ENCODE measurements around the gene TUBA1A.
A peak's percentile ranks its signal among the peaks of the same experiment; 100 is the strongest.
"Not testable (repeated sequence)": the region's sequence is repeated elsewhere in the genome, so short reads cannot be mapped to it uniquely, and the experiment has no call there.

Gene TUBA1A

DNA sequence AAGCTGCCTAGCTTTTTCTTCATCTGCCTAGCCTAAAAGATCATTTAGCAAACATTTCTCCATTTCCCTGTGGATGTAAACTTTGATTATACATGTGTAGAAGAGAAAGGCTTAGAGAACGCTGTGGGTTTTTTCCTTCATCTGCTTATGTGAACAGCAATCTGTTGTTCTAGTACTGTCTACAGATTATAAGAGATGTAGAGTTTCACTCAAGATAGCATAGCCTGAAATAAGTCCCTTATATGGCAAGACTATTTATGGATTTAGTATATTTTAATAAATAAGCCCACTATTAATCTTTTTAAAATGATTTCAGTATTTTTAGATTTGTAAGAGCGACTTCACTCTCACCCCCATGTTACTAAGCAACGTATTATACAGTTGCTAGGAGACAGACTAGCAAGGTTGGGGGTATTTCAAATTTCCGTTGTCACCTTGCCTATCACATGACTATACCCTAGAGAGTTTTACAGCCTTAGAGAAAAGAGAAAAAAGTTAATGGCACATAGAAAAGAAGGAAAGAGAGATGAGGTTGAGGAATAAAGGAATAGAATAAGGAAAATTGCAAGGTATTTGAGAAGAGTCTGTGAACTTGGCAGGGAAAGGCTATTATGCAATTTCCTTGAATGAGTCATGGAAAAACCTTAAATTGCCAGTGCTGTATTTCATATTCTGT, 12.2 kb upstream of the TUBA1A start:
- no peak for DNase-seq

DNA sequence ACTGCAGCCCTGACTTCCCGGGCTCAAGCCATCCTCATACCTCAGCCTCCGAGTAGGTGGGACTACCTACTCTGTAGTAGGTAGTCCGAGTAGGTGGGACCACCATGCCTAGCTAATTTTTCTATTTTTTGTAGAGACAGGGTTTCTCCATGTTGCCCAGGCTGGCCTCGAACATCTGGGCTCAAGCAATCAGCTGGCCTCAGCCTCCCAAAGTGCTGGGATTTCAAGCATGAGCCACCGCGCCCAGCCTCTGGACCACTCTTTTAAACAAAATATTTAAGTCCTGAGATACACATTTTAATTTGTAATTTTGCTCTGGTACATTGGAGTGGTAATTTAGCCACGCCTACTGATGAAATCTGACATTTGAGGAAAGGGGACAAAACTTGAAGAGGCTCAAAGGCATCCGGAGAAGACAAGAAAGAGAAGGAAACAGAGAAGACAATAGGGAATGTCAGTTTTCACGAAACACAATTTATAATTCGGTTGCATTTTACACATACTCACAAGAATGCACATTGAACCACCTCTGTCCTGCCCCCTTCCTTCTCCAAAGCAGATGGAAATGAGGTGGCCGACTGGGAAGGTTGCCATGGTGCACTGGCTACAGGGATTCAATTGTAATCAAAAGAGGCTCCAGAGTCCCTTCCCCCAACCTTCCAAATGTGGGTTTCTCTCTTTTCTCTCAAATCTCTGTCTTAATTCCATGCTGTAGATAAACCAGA, 9.7 kb upstream of the TUBA1A start:
- no peak for DNase-seq

DNA sequence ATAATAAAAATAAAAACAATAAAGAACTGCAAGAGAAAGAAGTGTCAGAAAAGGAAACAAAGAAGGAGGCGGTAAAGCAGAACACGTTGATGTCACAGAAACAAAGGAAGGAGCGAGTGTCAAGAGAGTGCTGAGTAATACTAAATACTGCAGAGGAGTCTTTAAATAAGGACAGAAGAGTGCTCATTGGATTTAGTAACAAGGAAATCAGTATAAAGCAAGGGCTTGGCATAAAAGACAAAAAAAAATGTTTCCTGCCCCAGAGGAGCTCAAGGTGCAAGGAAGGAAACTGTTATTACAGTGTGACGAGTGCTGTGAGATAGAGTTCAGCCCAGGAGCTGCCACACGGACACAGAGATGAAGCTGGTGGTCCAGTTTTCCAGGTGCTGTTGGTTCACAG, 8.4 kb upstream of the TUBA1A start:
- no peak for DNase-seq

DNA sequence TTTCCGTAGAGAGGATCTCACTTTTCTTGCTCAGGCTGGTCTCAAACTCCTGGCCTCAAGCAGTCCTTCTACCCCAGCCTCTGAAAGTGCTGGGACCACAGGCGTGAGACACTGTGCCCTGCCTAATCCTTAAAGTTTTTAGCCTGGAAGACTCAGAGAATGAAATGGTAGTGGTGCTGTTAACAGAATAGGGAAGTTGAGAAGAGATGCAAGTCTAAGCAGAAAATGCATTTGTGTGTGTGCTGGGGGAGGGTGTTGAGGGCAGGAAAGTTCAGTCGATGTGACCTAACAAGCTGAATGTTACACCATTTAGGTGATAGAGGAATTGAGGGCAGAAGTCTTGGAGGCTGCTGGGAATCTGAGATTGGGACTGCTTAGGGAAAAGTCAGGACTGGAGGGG, 6.9 kb upstream of the TUBA1A start:
- no peak for DNase-seq

DNA sequence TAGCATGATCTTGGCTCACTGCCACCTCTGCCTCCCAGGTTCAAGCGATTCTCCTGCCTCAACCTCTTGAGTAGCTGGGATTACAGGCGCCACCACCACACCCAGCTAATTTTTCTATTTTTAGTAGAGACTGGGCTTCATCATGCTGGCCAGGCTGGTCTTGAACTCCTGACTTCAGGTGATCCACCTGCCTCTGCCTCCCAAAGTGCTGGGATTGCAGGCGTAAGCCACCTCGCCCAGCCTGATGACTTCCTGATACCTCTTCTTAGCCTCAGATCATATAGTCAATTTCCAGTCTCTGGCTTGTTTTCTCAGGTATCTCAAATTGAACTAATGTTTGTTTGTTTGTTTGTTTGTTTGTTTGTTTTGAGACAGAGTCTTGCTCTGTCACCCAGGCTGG, 4.9 kb upstream of the TUBA1A start:
- not testable (repeated sequence) for DNase-seq

DNA sequence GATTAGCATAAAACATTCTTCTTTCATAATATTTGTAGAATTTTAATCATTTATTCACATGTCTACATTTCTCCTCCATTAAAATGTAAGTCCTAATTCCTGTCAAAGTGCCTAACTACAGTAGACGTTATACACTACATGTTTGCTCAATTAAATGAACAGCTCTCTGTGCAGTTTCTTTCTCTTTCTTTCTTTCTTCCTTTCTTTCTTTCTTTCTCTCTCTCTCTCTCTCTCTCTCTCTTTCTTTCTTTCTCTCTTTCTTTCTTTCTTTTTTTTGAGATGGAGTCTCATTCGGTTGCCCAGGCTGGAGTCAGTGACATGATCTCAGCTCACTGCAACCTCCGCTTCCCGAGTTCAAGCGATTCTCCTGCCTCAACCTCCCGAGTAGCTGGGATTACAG, 2.6 kb upstream of the TUBA1A start:
- not testable (repeated sequence) for DNase-seq

DNA sequence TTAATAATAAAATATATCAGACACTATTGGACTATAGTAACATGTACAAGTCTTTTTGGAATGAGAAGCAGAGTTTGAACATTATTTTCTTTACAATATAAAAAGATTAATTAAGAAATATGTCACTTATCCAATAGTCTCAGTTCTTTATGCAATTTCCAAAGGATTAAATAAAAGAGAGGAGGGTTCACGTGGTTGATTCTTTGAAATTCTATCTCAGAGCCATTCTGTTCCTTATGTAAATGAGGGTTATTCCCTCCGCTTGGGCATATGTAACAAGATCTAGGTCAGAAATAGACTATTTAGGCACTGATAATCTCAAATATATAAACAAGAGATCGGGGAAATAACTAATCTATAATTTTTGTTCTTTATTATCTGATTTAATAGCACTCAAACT, 2.1 kb upstream of the TUBA1A start:
- DNase-seq = no peak

DNA sequence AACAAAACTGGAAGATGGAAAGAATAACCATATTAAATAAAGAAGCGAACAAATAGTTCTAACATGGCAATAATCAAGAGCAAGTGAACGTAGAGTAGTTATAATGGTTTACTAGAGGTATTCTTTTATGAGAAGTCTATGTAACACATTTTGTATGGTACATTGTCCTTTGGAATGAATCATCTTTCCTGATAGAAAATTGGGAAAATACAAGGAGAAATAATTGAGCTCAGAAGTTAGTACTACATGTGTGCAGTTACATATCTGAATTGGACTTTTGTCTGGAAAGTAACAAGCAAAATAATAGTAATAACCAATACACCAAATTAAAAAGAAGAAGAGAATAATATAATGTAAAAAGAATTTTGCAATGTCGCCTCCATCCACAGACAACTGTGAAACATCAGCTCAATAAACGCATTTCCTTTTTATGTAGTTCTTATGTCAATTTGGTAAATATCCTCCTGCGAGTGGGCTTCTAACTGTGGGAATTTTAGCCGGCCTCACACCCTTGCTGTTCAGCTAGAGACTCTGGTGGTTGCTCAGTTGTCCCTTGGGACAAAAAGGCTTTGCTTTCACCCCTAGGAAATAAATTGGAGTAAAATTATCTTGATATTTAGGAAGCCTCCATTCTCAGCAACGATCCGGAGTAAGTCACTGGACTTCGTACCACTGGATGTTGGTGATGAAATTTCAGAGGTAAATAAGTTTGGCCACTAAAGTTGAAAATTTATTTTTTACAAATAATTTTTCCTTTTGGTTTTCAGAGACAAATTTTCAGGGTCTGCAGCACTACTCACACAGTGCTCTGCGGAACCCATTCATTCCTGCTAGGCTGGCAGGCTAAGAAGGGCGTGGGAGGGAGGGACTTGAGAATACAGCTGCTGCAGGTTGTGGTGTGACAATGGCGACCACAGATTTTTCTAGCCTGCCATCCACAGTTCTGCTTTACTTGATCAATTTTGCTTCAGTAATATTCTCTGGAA, 1.1 kb upstream of the TUBA1A start:
- no peak for DNase-seq

DNA sequence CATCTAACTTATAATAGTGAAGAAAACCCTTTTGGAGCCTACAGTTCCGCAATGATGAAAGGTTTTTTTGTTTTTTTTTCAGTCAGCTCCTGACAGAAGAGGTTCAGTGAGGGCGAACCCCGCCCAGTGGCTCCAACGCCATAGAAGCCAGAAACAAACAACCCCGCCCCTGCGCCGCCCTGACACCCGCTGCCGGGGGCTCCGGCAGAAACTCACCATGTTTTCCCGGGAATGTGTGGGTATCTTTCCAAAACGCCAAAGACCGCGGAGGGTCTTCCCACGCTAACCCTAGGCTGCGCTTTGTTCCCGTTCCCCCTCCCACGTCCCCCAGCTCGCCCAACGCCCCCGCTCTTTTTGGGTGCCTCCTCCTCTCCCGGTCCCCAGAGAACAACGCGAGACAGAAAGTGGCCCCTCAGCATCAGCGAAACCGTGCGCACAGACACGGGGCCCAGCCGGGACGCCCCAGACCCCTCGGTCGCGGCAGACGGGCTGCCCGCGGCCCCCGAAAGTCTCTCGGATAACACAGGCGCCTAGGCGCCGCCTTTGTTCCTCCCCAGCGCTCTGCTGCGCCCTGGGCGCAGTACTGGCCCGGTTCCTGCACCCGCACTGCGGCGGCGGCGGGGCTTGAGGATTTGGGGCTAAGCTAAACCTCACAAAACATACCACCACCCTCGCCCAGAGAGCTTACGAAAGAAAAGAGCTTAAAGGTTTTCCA, 522 bp downstream of the TUBA1A start:
- peak; percentile 84 for DNase-seq

DNA sequence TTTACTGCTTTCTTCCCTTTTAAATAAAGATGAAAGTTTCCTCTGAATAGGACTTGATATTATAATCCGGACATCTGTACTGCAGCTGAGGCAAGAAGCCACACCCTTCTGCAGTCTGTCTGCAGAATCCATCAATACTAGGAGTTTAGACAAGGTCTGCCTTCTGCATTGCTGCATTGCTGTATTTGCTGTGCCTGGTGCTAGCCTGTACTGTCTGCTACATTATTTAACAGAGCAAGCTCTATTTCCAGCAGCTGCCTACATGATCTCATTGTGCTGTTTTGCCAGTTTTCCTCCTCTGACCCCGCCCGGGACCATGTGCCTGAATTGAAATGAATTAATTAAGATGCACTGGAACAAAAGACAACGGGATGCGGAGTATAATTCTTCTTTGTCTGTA, 1.7 kb downstream of the TUBA1A start:
- no peak for DNase-seq

DNA sequence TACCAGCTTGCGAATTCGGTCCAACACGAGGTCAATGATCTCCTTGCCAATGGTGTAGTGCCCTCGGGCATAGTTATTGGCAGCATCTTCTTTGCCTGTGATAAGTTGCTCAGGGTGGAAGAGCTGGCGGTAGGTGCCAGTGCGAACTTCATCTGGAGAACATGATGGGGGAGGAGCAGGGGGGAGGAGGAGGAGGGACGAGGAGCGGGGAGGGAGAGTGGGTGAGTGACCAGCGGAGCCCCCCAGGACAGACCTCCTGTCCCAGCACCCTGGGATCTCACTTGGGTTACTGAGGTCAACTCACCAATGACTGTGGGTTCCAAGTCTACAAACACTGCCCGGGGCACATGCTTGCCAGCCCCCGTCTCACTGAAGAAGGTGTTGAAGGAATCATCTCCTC, 2.6 kb downstream of the TUBA1A start:
- not testable (repeated sequence) for DNase-seq

DNA sequence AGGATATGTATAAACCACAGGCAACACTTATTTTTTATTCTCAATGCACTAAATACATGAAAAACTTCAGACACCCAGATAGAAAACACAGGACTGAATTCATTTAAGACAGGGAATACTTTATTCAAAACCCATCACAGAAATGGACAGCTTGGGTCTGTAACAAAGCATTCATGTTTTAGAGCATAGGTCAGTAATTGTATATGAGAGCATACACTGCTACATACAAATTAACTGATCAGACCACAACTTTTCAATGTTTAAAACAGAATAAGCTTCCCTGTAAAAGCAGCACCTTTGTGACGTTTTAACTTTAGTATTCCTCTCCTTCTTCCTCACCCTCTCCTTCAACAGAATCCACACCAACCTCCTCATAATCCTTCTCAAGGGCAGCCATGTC, 4.2 kb downstream of the TUBA1A start:
- DNase-seq = not testable (repeated sequence)

DNA sequence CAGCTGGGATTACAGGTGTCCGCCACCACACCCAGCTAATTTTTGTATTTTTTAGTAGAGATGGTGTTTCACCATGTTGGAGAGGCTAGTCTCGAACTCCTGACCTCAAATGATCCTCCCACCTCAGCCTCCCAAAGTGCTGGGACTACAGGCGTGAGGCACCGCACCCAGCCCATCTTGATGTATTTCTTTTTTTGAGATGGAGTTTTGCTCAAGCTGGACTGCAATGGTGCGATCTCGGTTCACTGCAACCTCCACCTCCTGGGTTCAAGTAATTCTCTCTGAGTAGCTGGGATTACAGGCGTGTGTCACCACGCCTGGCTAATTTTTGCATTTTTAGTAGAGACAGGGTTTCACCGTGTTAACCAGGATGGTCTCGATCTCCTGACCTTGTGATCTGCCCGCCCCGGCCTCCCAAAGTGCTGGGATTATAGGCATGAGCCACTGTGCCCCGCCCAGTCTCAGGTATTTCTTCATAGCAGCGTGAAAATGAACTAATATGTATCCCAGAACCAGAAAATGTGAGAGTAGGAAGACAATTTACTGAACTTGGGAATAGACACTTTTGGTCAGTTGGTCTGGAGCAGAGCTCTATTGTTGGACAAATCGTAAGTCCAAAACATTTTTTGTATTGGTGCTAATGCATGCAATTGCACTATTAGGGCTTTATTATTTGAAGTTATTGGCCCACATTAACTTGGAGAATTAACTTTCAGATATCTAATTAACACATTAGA, 5.5 kb downstream of the TUBA1A start:
- DNase-seq = not testable (repeated sequence)

DNA sequence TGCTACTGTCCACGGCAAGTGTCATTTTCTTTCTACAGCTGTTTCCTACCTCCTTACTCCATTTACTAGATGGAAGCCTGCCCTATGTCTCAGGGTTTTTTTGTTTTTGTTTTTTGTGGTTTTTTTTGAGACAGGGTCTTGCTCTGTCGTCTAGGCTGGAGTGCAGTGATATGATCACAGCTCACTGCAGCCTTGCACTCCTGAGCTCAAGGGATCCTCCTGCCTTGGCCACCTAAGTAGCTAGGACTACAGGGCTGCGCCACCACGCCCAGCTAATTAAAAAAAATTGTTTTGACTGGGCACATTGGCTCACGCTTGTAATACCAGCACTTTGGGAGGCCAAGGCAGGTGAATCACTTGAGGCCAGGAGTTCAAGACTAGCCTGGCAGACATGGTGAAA, 14.7 kb downstream of the TUBA1A start:
- DNase-seq = no peak

DNA sequence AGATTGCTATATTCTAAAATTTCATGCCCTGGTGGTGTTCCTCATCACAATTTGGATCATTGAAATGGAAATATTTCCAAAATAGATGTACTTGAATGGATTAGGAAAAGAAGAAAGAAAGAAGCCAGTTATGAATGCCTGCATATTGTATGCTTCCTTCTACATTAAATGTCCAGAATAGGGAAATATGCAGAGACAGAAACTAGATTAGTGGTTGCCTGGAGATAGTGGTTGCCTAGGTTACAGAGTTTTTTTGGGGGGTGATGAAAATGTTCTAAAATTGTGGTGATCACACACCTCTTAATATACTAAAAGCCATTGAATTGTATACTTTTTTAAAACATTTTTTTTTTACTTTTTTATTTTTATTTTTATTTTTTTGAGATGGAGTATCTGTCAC, 18.0 kb downstream of the TUBA1A start:
- DNase-seq = no peak

DNA sequence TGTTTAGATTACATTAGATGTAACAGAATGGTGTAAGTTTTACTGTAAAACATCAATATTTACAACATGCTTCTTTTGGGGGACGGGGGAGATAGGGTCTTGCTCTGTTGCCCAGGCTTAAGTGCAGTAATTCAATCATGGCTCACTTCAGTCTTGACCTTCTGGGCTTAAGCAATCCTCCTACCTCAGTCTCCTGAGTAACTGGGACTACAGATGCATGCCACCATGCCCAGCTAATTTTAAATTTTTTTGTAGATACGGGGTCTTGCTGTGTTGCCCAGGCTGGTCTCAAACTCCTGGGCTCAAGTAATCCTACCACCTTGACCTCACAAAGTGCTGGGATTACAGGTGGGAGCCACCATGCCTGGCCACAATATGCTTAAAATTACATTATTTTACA, 23.8 kb downstream of the TUBA1A start:
- DNase-seq = no peak

DNA sequence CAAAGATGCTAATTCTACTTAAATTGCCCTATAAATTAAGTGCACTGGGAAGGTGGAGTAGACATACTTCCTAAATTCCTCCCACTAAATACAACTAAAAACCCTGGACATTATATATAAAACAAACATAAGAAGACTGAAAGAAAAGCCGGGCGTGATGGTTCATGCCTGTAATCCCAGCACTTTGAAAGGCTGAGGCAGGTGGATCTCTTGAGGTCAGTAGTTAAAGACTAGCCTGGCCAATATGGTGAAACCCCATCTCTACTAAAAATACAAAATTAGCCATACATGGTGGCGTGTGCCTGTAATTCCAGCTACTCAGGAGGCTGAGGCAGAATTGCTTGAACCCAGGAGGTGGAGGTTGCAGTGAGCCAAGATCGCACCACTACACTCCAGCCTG, 27.0 kb downstream of the TUBA1A start:
- not testable (repeated sequence) for DNase-seq

DNA sequence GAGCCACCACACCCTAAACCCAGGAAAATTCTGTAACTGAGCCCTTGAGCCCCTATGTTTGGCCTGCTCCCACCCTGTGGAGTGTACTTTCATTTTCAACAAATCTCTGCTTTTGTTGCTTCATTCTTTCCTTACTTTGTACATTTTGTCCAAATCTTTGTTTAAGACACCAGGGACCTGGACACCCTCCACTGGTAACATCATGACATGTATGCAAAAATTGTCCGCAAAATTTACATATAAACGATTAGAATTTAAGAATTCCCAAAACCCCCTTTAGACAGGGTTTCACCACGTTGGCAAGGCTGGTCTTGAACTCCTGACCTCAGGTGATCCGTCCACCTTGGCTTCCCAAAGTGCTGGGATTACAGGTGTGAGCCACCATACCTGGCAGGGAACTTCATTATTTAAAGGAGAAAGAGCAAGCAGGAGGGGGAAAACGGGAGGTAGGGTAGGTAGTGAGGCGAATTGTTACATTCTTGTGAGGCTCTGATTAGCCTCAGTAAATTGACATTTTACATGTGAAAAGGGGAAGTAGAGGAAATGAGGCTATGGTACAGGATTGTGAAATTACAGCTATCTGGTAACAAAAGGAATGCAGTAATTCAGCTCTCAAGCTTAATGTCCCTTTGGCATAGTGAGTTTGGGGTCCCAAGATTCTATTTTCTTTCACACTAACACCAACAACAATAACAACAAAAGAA, 27.6 kb downstream of the TUBA1A start:
- DNase-seq = no peak

DNA sequence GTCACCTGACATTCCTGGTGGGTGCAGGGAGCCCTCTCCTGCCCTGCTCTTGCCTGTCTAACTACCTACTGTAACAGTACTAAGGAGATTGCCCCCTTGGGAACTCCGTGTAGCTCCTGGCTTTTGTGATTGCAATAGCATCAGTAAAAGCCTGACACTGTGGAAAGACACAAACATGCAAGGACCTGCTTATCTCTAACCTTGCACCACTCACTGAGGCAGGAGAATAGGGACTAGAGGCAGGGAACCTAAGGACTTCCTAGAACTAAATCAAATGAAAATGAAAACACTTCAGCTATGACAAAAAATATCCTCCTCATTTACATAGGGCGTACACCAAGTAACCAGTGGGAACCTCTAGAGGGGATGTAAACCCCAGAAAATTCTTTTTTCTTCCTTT, 28.5 kb downstream of the TUBA1A start:
- no peak for DNase-seq

DNA sequence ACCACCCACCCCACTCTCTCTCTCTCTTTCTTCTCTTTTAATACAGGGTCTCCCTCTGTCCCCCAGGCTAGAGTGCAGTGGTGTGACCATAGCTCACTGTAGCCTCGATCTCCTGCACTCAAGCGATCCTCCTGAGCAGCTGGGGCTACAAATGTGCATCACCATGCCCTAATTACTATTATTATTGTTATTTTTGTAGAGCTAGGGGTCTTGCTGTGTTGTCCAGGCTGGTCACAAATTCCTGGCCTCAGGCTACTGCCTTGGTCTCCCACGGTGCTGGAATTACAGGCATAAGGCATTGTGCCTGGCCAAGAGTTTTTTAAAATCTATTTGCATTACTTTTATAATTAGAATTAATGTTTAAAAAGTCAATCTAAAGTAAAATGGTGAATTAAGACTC, 34.7 kb downstream of the TUBA1A start:
- no peak for DNase-seq

DNA sequence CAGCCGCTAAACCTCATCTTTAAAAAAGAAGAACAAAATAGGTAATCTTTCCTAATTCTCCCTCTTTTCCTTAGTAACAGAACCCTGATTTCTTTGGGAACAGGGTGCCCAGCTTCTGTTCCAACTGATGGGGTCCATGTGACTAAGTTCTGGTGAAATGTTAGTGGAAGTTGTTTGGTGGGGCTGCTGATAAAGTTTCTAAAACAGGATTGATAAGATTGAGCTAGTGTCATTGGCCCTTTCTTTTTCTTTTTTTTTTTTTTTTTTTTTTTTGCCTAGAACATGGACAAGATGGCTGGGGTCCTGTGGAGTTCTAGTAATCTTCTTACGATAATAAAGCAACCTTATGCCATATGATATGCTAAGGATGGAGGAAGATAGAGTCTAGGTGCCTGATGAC, 41.5 kb downstream of the TUBA1A start:
- no peak for DNase-seq

DNA sequence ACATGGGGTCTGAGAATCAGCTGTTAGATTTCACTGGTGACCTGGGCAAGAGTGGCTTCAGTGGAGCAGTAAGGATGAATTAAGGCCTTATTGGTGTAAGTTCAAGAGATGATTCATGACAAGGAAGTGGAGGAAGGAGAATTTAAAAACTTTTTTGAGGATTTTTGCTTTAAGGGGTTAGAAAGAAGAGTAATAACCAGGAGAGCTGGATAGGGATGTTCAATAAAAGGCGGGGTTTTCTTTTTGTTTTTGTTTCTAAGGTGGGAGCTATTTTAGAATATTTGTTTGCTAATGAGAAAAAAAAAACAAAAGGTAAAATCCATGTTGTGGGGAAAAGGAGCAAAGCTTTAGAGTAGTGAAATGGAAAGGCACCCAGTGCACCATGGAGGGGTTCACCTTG, 42.5 kb downstream of the TUBA1A start:
- DNase-seq = no peak
